Muscle layer of colon (tissue), 2 donors: ENCODE measurements around the gene PPIL1.

Source experiments
- H3K27ac ChIP-seq: one replicate; pipeline ENCODE4 v1.7.0; 2013; ENCODE audit warnings: low read depth, mild to moderate bottlenecking, low read length, moderate library complexity
- H3K27me3 ChIP-seq, 2 donors: one replicate each; pipeline ENCODE4 v1.7.0; 2013; ENCODE audit warnings: low read length in 2 of 2, mild to moderate bottlenecking in 2 of 2; ENCODE audit not compliant: insufficient read depth in 2 of 2, control insufficient read depth in 1 of 2
- H3K36me3 ChIP-seq: one replicate; pipeline ENCODE4 v1.7.0; 2013; ENCODE audit warnings: mild to moderate bottlenecking, low read length; ENCODE audit not compliant: insufficient read depth
- H3K4me1 ChIP-seq: one replicate; pipeline ENCODE4 v1.7.0; 2013; ENCODE audit warnings: mild to moderate bottlenecking, low read length; ENCODE audit not compliant: insufficient read depth
- H3K4me3 ChIP-seq, 2 donors: one replicate each; pipeline ENCODE4 v1.7.0; 2013; ENCODE audit warnings: low read length in 2 of 2, low read depth in 1 of 2, mild to moderate bottlenecking in 1 of 2, moderate library complexity in 1 of 2
- H3K9ac ChIP-seq: one replicate; pipeline ENCODE4 v1.7.0; 2013; ENCODE audit warnings: low read length
- H3K9me3 ChIP-seq: one replicate; pipeline ENCODE4 v1.7.0; 2013; ENCODE audit warnings: mild to moderate bottlenecking, low read length
- donor health status: abdominal sarcoma.
- donor health status: Adenocarcinoma of cecum.

Gene PPIL1

GRCh38 chr6:36805917-36806316 lies 68.7 kb downstream of the PPIL1 start:
- Histone ChIP-seq H3K4me3 (no peak overlapping the region), H3K36me3 (no peaks in the 10 kb centered on the region), H3K27ac (no peak overlapping the region), H3K9me3 (no peaks in the 10 kb centered on the region), H3K9ac (no peak overlapping the region), H3K27me3 (no peaks in the 10 kb centered on the region), H3K4me1 (no peaks in the 10 kb centered on the region)

- Histone ChIP-seq H3K36me3 (no peaks in the 10 kb centered on the region), H3K4me3 (no peak overlapping the region), H3K27me3 (no peaks in the 10 kb centered on the region), H3K9ac (no peak overlapping the region), H3K9me3 (no peaks in the 10 kb centered on the region), H3K27ac (no peak overlapping the region), H3K4me1 (no peaks in the 10 kb centered on the region)
These were observed 69.4 kb downstream of the PPIL1 start for GRCh38 chr6:36805096-36805797.
